ENCODE measurements around the gene NAV2.
A peak's percentile ranks its signal among the peaks of the same experiment; 100 is the strongest.

NAV2 gene

GRCh38 chr11:19853920-19854319, 141.3 kb downstream of the NAV2 start:
- H3K27me3 ChIP-seq (replicated peaks in 2 of 5; ENCODE audit: control insufficient read depth in 4 of 5, insufficient read depth in 5 of 5, low read length in 4 of 5): peaks cover 0 to 2% (median 0%) of the 10 kb centered on the region in 5 experiments
- H3K9me3 ChIP-seq (ENCODE audit: control extremely low read depth in 1 of 5, control insufficient read depth in 4 of 5, insufficient read depth in 2 of 5, low read depth in 1 of 5, low read length in 4 of 5): peaks cover 0 to 4% (median 0%) of the 10 kb centered on the region in 5 experiments
- CTCF ChIA-PET: interaction anchor here (1.3 kb wide), 1 partner anchor 12 kb away, joined by 3 read pairs; no protein-coding TSS in a partner anchor
- H3K4me1 ChIP-seq (ENCODE audit: control extremely low read depth in 1 of 4, control insufficient read depth in 4 of 4, insufficient read depth in 4 of 4, low read length in 3 of 4): peaks cover 0 to 7% (median 2%) of the 10 kb centered on the region in 4 experiments
- H3K36me3 ChIP-seq (ENCODE audit: control insufficient read depth in 4 of 4, insufficient read depth in 4 of 4, low read length in 3 of 4): no peaks in the 10 kb centered on the region
- POLR2A ChIA-PET: no interaction called here
- WGBS (ENCODE audit: insufficient coverage): 0% methylated on average over 3 of the region's 4 CpGs
- no peak overlapping the region for H3K27ac ChIP-seq (ENCODE audit: insufficient read depth in 1 of 2, low read depth in 1 of 2, low read length in 2 of 2, poor library complexity in 1 of 2, severe bottlenecking in 2 of 2)
- peak; percentile 5 to 62 (median 53) for DNase-seq
- H3K4me3 ChIP-seq (ENCODE audit: control insufficient read depth in 1 of 7, extremely low read depth in 1 of 7, insufficient read depth in 4 of 7, low read depth in 2 of 7, low read length in 6 of 7): no peak overlapping the region

GRCh38 chr11:19861171-19861570, 148.5 kb downstream of the NAV2 start:
- DNase-seq: no peak
- Histone ChIP-seq H3K27ac (ENCODE audit: insufficient read depth in 1 of 2, low read depth in 1 of 2, low read length in 2 of 2, poor library complexity in 1 of 2, severe bottlenecking in 2 of 2) (no peak overlapping the region), H3K36me3 (ENCODE audit: control insufficient read depth in 4 of 4, insufficient read depth in 4 of 4, low read length in 3 of 4) (no peaks in the 10 kb centered on the region), H3K27me3 (replicated peaks in 2 of 5; ENCODE audit: control insufficient read depth in 4 of 5, insufficient read depth in 5 of 5, low read length in 4 of 5) (no peaks in the 10 kb centered on the region), H3K4me3 (ENCODE audit: control insufficient read depth in 1 of 7, extremely low read depth in 1 of 7, insufficient read depth in 4 of 7, low read depth in 2 of 7, low read length in 6 of 7) (no peak overlapping the region), H3K9me3 (ENCODE audit: control extremely low read depth in 1 of 5, control insufficient read depth in 4 of 5, insufficient read depth in 2 of 5, low read depth in 1 of 5, low read length in 4 of 5) (no peaks in the 10 kb centered on the region), H3K4me1 (ENCODE audit: control extremely low read depth in 1 of 4, control insufficient read depth in 4 of 4, insufficient read depth in 4 of 4, low read length in 3 of 4) (no peaks in the 10 kb centered on the region)
- ChIA-PET CTCF (no interaction called here), POLR2A (interaction anchor here (0.6 kb wide), 1 partner anchor 463 kb away, joined by 3 read pairs; no protein-coding TSS in a partner anchor)
- WGBS (ENCODE audit: insufficient coverage): 100% methylated on average over 1 of the region's 5 CpGs

- 89% methylated on average over 4 of the region's 4 CpGs for WGBS (ENCODE audit: insufficient coverage)
- H3K4me3 ChIP-seq (ENCODE audit: control insufficient read depth in 1 of 7, extremely low read depth in 1 of 7, insufficient read depth in 4 of 7, low read depth in 2 of 7, low read length in 6 of 7): no peak overlapping the region
- no peak for DNase-seq
- no peaks in the 10 kb centered on the region for H3K9me3 ChIP-seq (ENCODE audit: control extremely low read depth in 1 of 5, control insufficient read depth in 4 of 5, insufficient read depth in 2 of 5, low read depth in 1 of 5, low read length in 4 of 5)
- H3K4me1 ChIP-seq (ENCODE audit: control extremely low read depth in 1 of 4, control insufficient read depth in 4 of 4, insufficient read depth in 4 of 4, low read length in 3 of 4): no peaks in the 10 kb centered on the region
- no peaks in the 10 kb centered on the region for H3K27me3 ChIP-seq (replicated peaks in 2 of 5; ENCODE audit: control insufficient read depth in 4 of 5, insufficient read depth in 5 of 5, low read length in 4 of 5)
- POLR2A ChIA-PET: no interaction called here
- H3K36me3 ChIP-seq (ENCODE audit: control insufficient read depth in 4 of 4, insufficient read depth in 4 of 4, low read length in 3 of 4): no peaks in the 10 kb centered on the region
- CTCF ChIA-PET: no interaction called here
- H3K27ac ChIP-seq (ENCODE audit: insufficient read depth in 1 of 2, low read depth in 1 of 2, low read length in 2 of 2, poor library complexity in 1 of 2, severe bottlenecking in 2 of 2): no peak overlapping the region
Observed at GRCh38 chr11:19862091-19862490, 149.5 kb downstream of the NAV2 start.

- CTCF ChIA-PET: no interaction called here
- no peaks in the 10 kb centered on the region for H3K9me3 ChIP-seq (ENCODE audit: control extremely low read depth in 1 of 5, control insufficient read depth in 4 of 5, insufficient read depth in 2 of 5, low read depth in 1 of 5, low read length in 4 of 5)
- no peaks in the 10 kb centered on the region for H3K4me1 ChIP-seq (ENCODE audit: control extremely low read depth in 1 of 4, control insufficient read depth in 4 of 4, insufficient read depth in 4 of 4, low read length in 3 of 4)
- POLR2A ChIA-PET: interaction anchor here (0.6 kb wide), 1 partner anchor 18 kb away, joined by 3 read pairs; no protein-coding TSS in a partner anchor
- no peaks in the 10 kb centered on the region for H3K36me3 ChIP-seq (ENCODE audit: control insufficient read depth in 4 of 4, insufficient read depth in 4 of 4, low read length in 3 of 4)
- H3K4me3 ChIP-seq (ENCODE audit: control insufficient read depth in 1 of 7, extremely low read depth in 1 of 7, insufficient read depth in 4 of 7, low read depth in 2 of 7, low read length in 6 of 7): no peak overlapping the region
- 92% methylated on average over 6 of the region's 6 CpGs for WGBS (ENCODE audit: insufficient coverage)
- H3K27me3 ChIP-seq (replicated peaks in 2 of 5; ENCODE audit: control insufficient read depth in 4 of 5, insufficient read depth in 5 of 5, low read length in 4 of 5): no peaks in the 10 kb centered on the region
- no peak for DNase-seq
- no peak overlapping the region for H3K27ac ChIP-seq (ENCODE audit: insufficient read depth in 1 of 2, low read depth in 1 of 2, low read length in 2 of 2, poor library complexity in 1 of 2, severe bottlenecking in 2 of 2)
Observed at GRCh38 chr11:19864141-19865140, 151.8 kb downstream of the NAV2 start.

- CTCF ChIA-PET: interaction anchor here (0.9 kb wide), 1 partner anchor 11 kb away, joined by 3 read pairs; no protein-coding TSS in a partner anchor
- no peaks in the 10 kb centered on the region for H3K27me3 ChIP-seq (replicated peaks in 2 of 5; ENCODE audit: control insufficient read depth in 4 of 5, insufficient read depth in 5 of 5, low read length in 4 of 5)
- H3K4me1 ChIP-seq (ENCODE audit: control extremely low read depth in 1 of 4, control insufficient read depth in 4 of 4, insufficient read depth in 4 of 4, low read length in 3 of 4): no peaks in the 10 kb centered on the region
- H3K9me3 ChIP-seq (ENCODE audit: control extremely low read depth in 1 of 5, control insufficient read depth in 4 of 5, insufficient read depth in 2 of 5, low read depth in 1 of 5, low read length in 4 of 5): no peaks in the 10 kb centered on the region
- POLR2A ChIA-PET: no interaction called here
- 94% methylated on average over 3 of the region's 3 CpGs for WGBS (ENCODE audit: insufficient coverage)
- no peaks in the 10 kb centered on the region for H3K36me3 ChIP-seq (ENCODE audit: control insufficient read depth in 4 of 4, insufficient read depth in 4 of 4, low read length in 3 of 4)
- H3K27ac ChIP-seq (ENCODE audit: insufficient read depth in 1 of 2, low read depth in 1 of 2, low read length in 2 of 2, poor library complexity in 1 of 2, severe bottlenecking in 2 of 2): no peak overlapping the region
- no peak overlapping the region for H3K4me3 ChIP-seq (ENCODE audit: control insufficient read depth in 1 of 7, extremely low read depth in 1 of 7, insufficient read depth in 4 of 7, low read depth in 2 of 7, low read length in 6 of 7)
- no peak for DNase-seq
Observed at GRCh38 chr11:19866037-19866436, 153.4 kb downstream of the NAV2 start.

- H3K27me3 ChIP-seq (replicated peaks in 2 of 5; ENCODE audit: control insufficient read depth in 4 of 5, insufficient read depth in 5 of 5, low read length in 4 of 5): no peaks in the 10 kb centered on the region
- WGBS (ENCODE audit: insufficient coverage): 100% methylated on average over 3 of the region's 4 CpGs
- H3K27ac ChIP-seq (ENCODE audit: insufficient read depth in 1 of 2, low read depth in 1 of 2, low read length in 2 of 2, poor library complexity in 1 of 2, severe bottlenecking in 2 of 2): no peak overlapping the region
- no peak overlapping the region for H3K4me3 ChIP-seq (ENCODE audit: control insufficient read depth in 1 of 7, extremely low read depth in 1 of 7, insufficient read depth in 4 of 7, low read depth in 2 of 7, low read length in 6 of 7)
- POLR2A ChIA-PET: no interaction called here
- H3K36me3 ChIP-seq (ENCODE audit: control insufficient read depth in 4 of 4, insufficient read depth in 4 of 4, low read length in 3 of 4): no peaks in the 10 kb centered on the region
- no peaks in the 10 kb centered on the region for H3K4me1 ChIP-seq (ENCODE audit: control extremely low read depth in 1 of 4, control insufficient read depth in 4 of 4, insufficient read depth in 4 of 4, low read length in 3 of 4)
- no peak for DNase-seq
- H3K9me3 ChIP-seq (ENCODE audit: control extremely low read depth in 1 of 5, control insufficient read depth in 4 of 5, insufficient read depth in 2 of 5, low read depth in 1 of 5, low read length in 4 of 5): no peaks in the 10 kb centered on the region
- CTCF ChIA-PET: interaction anchor here (0.9 kb wide), 1 partner anchor 12 kb away, joined by 3 read pairs; no protein-coding TSS in a partner anchor
Observed at GRCh38 chr11:19866521-19866920, 153.9 kb downstream of the NAV2 start.

GRCh38 chr11:19867064-19867463, 154.4 kb downstream of the NAV2 start:
- no peak overlapping the region for H3K4me3 ChIP-seq (ENCODE audit: control insufficient read depth in 1 of 7, extremely low read depth in 1 of 7, insufficient read depth in 4 of 7, low read depth in 2 of 7, low read length in 6 of 7)
- CTCF ChIA-PET: interaction anchor here (0.9 to 1.4 kb wide), 2 partner anchors 9 to 12 kb away, joined by 3 read pairs; no protein-coding TSS in a partner anchor
- 80% methylated on average over 1 of the region's 1 CpG for WGBS (ENCODE audit: insufficient coverage)

More at GRCh38 chr11:19867064-19867463, 154.4 kb downstream of the NAV2 start:
- POLR2A ChIA-PET: no interaction called here
- no peaks in the 10 kb centered on the region for H3K27me3 ChIP-seq (replicated peaks in 2 of 5; ENCODE audit: control insufficient read depth in 4 of 5, insufficient read depth in 5 of 5, low read length in 4 of 5)
- no peaks in the 10 kb centered on the region for H3K36me3 ChIP-seq (ENCODE audit: control insufficient read depth in 4 of 4, insufficient read depth in 4 of 4, low read length in 3 of 4)
- no peaks in the 10 kb centered on the region for H3K9me3 ChIP-seq (ENCODE audit: control extremely low read depth in 1 of 5, control insufficient read depth in 4 of 5, insufficient read depth in 2 of 5, low read depth in 1 of 5, low read length in 4 of 5)
- no peak for DNase-seq
- H3K4me1 ChIP-seq (ENCODE audit: control extremely low read depth in 1 of 4, control insufficient read depth in 4 of 4, insufficient read depth in 4 of 4, low read length in 3 of 4): no peaks in the 10 kb centered on the region
- no peak overlapping the region for H3K27ac ChIP-seq (ENCODE audit: insufficient read depth in 1 of 2, low read depth in 1 of 2, low read length in 2 of 2, poor library complexity in 1 of 2, severe bottlenecking in 2 of 2)
